GM19193 (cell line): ENCODE data around the gene CEP290.

Experiments used
- POLR2A ChIP-seq: IDR thresholded peaks from 4 replicates; pipeline ENCODE4 v1.6.1; 2011; ENCODE audit not compliant: insufficient read depth, insufficient read length; ENCODE audit errors: extremely low read depth

CEP290 gene

DNA sequence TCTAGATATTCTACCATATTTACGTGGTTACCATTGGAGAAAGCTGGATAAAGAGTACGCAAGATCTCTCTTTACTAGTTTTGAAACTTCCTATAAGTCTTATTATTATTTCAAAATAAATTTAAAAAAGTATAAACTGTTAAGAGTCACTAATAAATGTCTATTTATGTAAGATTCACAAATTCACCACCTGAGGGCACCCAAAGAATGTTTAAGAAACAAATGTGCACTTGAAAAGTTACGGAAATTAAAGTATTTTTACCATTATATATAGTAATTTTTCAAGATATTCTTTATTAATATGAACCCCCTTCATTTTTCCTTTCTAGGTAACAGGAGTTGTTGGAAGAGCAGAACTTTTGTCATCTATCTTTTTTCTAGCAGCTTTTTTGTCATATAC, 12.1 kb upstream of the CEP290 start:
- TF ChIP-seq POLR2A, result no peak

DNA sequence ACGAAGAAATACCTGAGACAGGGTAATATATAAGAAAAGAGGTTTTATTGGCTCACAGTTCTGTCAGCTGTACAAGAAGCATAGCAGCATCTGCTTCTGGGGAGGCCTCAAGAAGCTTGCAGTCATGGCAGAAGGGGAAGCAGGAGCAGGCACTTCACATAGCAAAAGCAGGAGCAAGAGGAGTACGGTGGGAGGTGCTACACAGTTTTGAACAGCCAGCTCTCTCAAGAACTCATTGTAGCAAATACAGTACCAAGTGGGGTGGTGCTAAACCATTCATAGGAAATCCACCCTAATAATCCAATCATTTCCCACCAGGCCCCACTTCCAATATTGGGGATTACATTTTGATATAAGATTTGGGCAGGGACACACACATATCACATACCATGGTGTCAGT, 8.2 kb upstream of the CEP290 start:
- no peak for TF ChIP-seq POLR2A

DNA sequence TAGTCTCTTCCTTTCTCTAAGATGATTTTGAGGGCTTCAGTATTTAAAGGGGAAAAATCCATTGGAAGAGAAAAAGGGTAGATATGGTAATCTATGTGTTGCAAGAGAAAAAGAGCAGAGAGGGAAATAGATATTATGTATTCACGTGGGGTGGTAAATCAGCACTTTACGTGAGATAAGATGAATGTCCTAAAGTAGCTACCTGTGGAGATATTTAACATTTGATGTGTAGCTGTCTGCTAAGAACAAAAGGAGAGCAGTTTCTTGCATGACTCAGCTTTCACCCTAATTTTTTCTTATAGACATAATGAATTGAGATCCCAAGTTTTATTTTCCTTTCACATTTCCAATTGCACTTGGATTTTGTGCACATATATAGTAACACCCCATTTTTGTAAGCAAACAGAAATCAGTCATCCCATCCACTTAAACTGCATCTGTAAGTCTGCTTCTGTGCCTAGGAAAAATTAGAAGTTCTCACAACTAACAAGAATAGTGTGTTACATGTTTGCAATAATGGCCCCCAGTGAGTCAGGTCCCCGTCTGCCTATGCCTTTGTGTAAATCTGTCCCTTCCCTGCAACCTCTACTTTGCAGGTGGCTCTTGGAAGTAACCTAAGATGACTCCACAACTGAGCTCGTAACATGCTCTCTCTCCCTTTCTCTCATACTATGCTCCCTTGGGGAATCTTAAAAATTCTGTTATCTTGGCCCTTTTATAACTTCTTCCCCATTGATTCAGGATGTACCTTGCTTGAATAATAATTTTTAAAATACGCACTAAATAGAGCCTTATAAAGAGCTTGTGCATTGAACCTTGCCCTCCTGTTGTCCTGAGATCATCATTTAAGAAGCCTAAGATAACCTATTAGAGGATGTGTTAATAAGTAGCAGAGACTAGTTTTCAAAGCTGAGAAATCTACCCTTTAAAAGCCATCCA, 3.9 kb upstream of the CEP290 start:
- no peak for TF ChIP-seq POLR2A

DNA sequence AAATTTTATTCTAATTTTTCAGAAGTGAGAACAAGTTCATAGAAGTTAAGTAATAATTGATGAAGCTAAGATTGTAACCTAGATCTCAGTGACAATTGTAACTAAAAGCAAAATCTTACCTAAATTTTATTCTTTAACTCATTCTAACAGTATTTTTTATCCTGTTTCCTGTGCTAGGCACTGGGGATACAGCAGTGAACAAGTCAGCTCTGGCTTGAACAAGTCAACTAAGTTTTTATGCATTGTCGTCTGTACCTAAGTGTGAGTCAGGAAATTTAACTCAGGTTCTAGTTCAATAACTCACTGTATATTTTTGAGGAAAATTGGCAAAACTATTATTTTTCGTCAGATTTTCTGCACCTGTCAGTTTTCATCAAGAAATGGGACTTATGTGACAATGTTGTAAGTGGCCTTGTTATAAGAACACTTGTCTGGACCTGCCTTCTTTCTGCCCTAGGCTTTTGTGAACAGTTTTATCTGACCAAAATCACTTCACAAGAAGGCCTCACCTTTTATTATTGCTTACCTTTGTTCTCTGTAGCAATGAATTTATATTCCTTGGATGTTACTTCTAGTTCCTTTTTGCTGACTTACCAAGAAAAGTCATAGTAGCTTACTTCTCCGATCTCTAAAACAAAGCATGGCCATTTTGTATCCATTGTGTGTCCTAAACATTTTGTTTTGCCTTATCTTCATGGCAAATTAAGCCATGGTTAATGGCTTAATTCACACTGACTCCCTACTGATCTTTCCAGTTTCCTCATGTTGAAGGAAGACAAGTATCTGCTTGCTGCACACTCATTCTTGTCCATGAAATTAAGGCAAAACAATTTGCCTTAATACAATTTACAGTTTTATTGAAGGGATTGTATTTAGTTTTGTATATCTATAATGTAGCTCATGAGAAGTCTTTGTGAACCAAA, 2.9 kb upstream of the CEP290 start:
- no peak for TF ChIP-seq POLR2A

DNA sequence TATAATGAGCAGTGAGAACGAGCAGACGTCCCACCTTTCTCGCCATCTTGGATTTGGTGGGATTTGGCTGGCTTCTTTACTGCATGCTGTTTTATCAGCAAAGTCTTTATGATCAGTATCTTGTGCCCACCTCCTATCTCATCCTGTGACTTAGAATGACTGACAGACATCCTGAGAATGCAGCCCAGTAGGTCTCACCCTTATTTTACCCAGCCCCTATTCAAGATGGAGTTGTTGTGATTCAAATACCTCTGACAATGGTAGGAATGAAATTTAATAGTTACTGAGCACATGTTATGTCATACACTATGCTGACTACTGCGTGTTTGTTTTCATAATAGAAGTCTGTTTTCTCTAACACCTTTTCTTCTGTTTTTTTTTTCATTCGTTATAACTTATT, 2.1 kb upstream of the CEP290 start:
- no peak for TF ChIP-seq POLR2A

DNA sequence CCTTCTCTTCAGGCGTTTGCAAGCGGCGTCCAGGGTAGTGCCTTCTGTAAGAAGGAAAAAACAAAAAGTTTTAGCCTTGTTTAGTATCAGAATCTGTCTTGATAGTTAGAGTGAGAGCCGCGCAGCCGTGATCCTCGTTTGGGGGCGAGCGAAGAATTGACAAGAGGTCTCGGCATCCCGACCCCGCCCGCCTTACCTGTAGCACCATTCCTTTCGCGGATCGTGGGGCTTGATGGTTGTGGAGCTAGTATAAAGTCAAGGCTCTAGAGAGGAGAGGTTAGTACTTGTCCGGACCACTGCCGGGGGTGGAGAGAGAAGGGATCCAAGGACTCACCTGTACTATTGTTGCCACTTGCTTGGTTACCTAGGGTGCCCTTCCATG, 713 bp upstream of the CEP290 start:
- TF ChIP-seq POLR2A, result no peak

DNA sequence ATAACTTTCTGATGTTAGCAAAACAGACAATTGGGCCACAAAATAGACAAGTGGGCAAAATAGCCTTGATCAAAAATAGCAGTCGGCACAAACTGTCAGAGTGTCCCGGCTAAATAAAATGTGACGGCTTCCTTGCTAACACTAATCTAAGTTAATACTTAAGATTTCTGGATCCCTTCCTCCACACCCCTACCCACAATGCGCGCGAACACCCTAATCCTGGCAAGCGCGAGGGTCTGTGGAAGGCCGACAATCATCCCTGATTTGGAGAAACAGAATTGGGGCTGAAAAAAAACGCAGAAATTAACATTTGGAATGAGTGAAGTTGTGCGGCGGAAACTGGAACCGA, 489 bp downstream of the CEP290 start:
- no peak for TF ChIP-seq POLR2A

DNA sequence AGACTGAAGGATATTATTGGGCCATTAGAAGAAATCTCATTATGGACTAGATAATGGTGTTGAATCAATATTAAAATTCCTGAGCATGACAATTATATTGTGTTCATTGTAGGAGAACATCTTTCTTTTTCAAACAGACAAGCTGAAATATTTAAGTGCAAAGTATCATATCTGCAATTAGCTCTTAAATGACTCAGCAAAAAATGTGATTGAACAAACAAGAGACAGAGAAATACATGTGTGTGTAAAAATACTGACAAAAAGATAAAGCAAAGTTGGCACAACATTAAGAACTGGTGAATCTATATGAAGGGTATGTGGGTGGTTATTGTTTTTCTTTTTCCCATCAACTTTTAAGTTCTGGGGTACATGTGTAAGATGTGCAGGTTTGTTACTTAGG, 9.5 kb downstream of the CEP290 start:
- TF ChIP-seq POLR2A, result no peak

DNA sequence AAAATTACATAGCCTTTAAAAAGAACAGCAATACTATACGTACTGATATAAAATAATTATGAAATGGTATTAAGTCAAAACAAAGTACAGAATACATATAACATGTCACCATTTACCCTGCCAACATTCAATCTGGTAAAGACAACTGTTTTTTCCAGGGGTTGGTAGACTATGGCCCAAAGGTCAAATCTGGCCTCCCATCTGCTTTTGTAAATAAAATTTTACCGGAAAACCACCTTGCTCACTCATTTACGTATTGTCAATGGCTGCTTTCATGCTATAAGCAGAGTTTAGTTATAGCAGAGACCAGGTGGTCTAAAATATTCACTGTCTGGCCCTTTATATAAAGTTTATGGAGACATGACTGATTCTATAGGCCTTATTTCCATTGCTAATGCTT, 14.0 kb downstream of the CEP290 start:
- TF ChIP-seq POLR2A, result no peak

DNA sequence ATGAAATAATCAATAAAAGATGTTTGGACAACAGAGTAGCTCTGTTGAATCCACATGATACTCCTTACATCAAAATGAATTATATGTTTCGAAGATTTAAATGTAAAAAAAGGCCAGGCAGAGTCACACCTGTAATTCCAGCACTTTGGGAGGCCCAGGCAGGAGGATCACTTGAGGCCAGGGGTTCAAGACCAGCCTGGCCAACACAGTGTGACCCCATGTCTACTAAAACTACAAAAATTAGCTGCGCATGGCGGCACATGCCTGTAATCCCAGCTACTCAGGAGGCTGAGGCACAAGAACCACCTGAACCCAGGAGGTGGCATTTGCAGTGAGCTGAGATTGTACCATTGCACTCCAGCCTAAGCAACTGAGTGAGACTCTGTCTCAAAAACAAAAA, 14.8 kb downstream of the CEP290 start:
- TF ChIP-seq POLR2A, result no peak

DNA sequence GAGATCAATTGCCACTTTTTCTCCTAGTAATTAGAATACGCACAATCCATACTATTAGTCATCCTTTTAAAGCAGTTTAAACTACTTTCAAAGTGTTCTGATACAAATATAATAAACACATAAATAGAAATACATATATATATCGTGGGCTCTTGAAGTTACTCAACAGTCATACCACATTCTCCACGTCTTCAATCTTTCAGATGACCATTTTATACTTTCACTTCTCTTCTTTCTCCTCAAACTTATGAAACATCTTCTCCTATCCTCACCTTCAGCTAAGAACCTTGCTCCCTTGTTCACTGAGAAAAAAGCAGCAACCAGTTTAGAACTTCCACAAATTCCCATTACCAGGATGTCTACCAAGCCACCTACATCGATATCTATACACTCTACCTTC, 19.2 kb downstream of the CEP290 start:
- TF ChIP-seq POLR2A, result no peak

DNA sequence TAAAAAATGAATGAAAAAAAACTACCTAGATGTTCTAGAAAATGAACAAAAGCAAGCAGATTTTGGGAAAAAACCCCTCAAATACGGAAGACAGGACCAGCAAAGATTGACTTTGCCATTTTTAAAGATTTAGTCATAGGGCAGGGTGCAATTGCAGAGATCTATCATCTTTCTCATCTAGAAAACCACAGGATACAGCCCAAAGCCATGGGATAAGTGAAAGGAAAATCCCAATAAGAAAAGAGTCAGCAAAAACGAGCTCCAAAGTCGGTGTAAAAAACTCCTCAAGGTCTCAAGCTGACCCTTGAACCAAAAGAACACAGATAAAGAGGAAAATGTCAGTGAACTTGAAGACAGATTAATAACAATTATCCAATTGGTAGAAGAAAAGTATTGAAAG, 28.0 kb downstream of the CEP290 start:
- no peak for TF ChIP-seq POLR2A

DNA sequence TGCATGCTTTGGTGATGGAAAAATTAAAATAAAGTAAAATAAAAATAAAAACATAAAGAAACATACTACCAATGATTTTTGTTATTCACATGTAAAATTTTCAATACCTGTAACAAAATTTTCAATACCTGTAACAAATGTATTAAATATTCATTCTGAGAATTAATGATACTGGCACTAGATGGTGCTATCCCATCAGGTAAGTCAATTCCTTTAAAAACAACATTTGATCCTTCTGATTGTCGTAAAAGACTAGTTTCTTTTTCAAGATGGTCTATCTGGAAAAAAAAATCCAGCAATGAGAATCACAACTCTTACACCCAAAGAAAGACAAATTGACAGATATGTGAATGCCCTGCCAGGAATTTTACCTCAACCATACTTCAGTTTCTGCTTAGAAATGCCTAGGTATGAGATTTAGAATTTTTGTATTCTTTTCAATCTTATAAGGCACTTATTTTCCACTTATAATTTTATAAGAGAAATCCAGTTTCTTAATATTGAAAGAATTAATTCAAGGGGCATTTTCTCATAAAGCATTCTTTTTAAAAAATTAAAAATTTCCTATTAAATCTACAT, 30.7 kb downstream of the CEP290 start:
- no peak for TF ChIP-seq POLR2A

DNA sequence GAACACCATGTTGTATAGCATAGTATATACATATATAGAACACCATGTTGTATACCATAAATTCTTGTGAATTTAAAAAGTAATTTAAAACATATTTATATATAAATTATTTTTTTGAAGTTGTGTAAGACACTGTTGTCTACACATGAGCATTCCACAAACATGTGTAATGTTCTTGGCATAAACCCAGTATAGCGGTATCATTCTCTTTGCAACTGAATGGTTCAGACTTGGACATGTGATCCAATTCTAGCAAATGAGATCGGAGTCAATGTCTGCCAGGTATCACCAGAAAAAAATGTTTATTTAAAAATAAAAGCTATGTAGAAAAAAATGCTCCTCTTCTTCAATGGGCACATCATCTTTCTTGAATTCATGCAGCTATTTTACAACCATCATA, 33.9 kb downstream of the CEP290 start:
- no peak for TF ChIP-seq POLR2A

DNA sequence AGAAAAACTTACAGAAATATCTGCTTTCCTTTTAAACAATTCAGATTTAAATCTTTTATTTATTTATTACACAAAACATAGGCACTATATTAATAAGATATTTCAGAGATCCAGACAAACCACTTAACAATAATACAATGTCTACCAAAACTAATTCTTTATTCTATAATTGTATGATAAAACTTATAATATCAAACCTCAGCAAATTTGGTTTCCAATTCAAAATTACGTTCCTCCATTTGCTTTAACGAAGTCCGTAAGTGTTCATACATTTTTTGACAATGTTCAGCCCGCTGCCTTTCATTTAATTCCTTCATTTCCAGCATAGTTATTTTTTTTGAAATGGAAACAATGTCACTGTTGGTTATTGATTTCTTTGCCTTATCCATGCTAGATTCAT, 48.3 kb downstream of the CEP290 start:
- TF ChIP-seq POLR2A, result no peak
